Occipital lobe (tissue), 2 donors: ENCODE results near the gene PHACTR4. TPM values are rescaled to one million over a fixed set of nuclear protein-coding genes. Genes with fewer than 3 reads are reported as not detected.
"Not testable (repeated sequence)": the region's sequence is repeated elsewhere in the genome, so short reads cannot be mapped to it uniquely, and the experiment has no call there.

ENCODE experiments used
- DNase-seq: peaks from one replicate; lab custom pipeline; 2025; lab: John Stamatoyannopoulos, UW
- total RNA-seq: library from RNA; depleted of rRNA; stranded (reverse); fragments of >200 nt; gene quantifications from one replicate; pipeline ENCODE4 v1.2.3, GENCODE V29; 2014

PHACTR4 gene
- 9.7 TPM for total RNA-seq

- DNase-seq = peak; percentile 85
Measured at GRCh38 chr1:28369371-28370238, at the start of gene PHACTR4. Gene PHACTR4, plus strand, starts transcription at chr1:28369740. Its CDS starts 37,708 bp downstream, at chr1:28407448.

GRCh38 chr1:28322194-28322593, 47.3 kb upstream of the PHACTR4 start:
- DNase-seq = no peak

GRCh38 chr1:28323720-28324119, 45.8 kb upstream of the PHACTR4 start:
- DNase-seq = no peak

- no peak for DNase-seq
Measured at GRCh38 chr1:28326515-28326914, 43.0 kb upstream of the PHACTR4 start.

GRCh38 chr1:28326984-28327383, 42.6 kb upstream of the PHACTR4 start:
- no peak for DNase-seq

GRCh38 chr1:28327431-28327830, 42.1 kb upstream of the PHACTR4 start:
- DNase-seq = not testable (repeated sequence)

- DNase-seq = no peak
Measured at GRCh38 chr1:28328228-28328648, 41.3 kb upstream of the PHACTR4 start.

GRCh38 chr1:28329395-28330153, 40.0 kb upstream of the PHACTR4 start:
- DNase-seq = peak; percentile 1

GRCh38 chr1:28338897-28339296, 30.6 kb upstream of the PHACTR4 start:
- DNase-seq = no peak

- DNase-seq = no peak
Measured at GRCh38 chr1:28339551-28339950, 30.0 kb upstream of the PHACTR4 start.

- DNase-seq = no peak
Measured at GRCh38 chr1:28340221-28340974, 29.1 kb upstream of the PHACTR4 start.

- no peak for DNase-seq
Measured at GRCh38 chr1:28341591-28341990, 27.9 kb upstream of the PHACTR4 start.

GRCh38 chr1:28343405-28343804, 26.1 kb upstream of the PHACTR4 start:
- no peak for DNase-seq

GRCh38 chr1:28353248-28353810, 16.2 kb upstream of the PHACTR4 start:
- DNase-seq = not testable (repeated sequence)

- DNase-seq = no peak
Measured at GRCh38 chr1:28354121-28354520, 15.4 kb upstream of the PHACTR4 start.

- no peak for DNase-seq
Measured at GRCh38 chr1:28358716-28359115, 10.8 kb upstream of the PHACTR4 start.

- no peak for DNase-seq
Measured at GRCh38 chr1:28359592-28360239, 9.8 kb upstream of the PHACTR4 start.

- no peak for DNase-seq
Measured at GRCh38 chr1:28364888-28365287, 4.7 kb upstream of the PHACTR4 start.

- DNase-seq = no peak
Measured at GRCh38 chr1:28365864-28366263, 3.7 kb upstream of the PHACTR4 start.

- DNase-seq = not testable (repeated sequence)
Measured at GRCh38 chr1:28368608-28369007, 932 bp upstream of the PHACTR4 start.
